ACC112 (cell line): ENCODE results near the gene NINJ1.

Source experiments
- H2AFZ ChIP-seq: fragments of 200-600 bp; sonication (generic); one replicate; pipeline ENCODE4 v1.6.0; 2017; ENCODE audit warnings: antibody characterized with exemption, low read length; ENCODE audit not compliant: unreplicated experiment
- H3K27ac ChIP-seq: fragments of 200-600 bp; sonication (generic); 2 replicates; pipeline ENCODE4 v1.5.1; 2014; ENCODE audit warnings: low read depth, mild to moderate bottlenecking, antibody characterized with exemption, low read length, moderate library complexity
- H3K27me3 ChIP-seq: fragments of 200-600 bp; sonication (generic); 2 replicates; pipeline ENCODE4 v1.6.1; 2014; ENCODE audit warnings: mild to moderate bottlenecking, antibody characterized with exemption, low read length, moderate library complexity, mixed read lengths; ENCODE audit not compliant: insufficient read depth
- H3K36me3 ChIP-seq: fragments of 200-600 bp; sonication (generic); 2 replicates; pipeline ENCODE4 v1.6.1; 2016; ENCODE audit warnings: mild to moderate bottlenecking, antibody characterized with exemption, low read length, moderate library complexity, mixed read lengths; ENCODE audit not compliant: insufficient read depth
- H3K4me1 ChIP-seq: fragments of 200-600 bp; sonication (generic); one replicate; pipeline ENCODE4 v1.6.1; 2016; ENCODE audit warnings: low read length, mixed read lengths; ENCODE audit not compliant: insufficient read depth, unreplicated experiment, control insufficient read depth
- H3K4me3 ChIP-seq: fragments of 200-600 bp; sonication (generic); 2 replicates; pipeline ENCODE4 v1.5.1; 2014; ENCODE audit warnings: mild to moderate bottlenecking, low read depth, low read length
- H3K79me2 ChIP-seq: fragments of 200-600 bp; sonication (generic); one replicate; pipeline ENCODE4 v1.6.0; 2016; ENCODE audit warnings: low read length; ENCODE audit not compliant: control insufficient read depth, unreplicated experiment, insufficient read depth

The NINJ1 gene

GRCh38 chr9:93134015-93134739 lies at the start of gene NINJ1:
Gene NINJ1, minus strand, starts transcription at chr9:93134251. Its CDS starts 34 bp downstream, at chr9:93134217.
- Histone ChIP-seq H3K27ac (peak within 1 kb of the TSS; percentile 87), H3K79me2 (peaks cover 10% of the 10 kb centered on the region), H3K27me3 (no peaks in the 10 kb centered on the region), H3K4me1 (peaks cover 23% of the 10 kb centered on the region), H3K36me3 (no peaks in the 10 kb centered on the region), H3K4me3 (peak within 1 kb of the TSS; percentile 98), H2AFZ (peak within 1 kb of the TSS; percentile 97)

DNA sequence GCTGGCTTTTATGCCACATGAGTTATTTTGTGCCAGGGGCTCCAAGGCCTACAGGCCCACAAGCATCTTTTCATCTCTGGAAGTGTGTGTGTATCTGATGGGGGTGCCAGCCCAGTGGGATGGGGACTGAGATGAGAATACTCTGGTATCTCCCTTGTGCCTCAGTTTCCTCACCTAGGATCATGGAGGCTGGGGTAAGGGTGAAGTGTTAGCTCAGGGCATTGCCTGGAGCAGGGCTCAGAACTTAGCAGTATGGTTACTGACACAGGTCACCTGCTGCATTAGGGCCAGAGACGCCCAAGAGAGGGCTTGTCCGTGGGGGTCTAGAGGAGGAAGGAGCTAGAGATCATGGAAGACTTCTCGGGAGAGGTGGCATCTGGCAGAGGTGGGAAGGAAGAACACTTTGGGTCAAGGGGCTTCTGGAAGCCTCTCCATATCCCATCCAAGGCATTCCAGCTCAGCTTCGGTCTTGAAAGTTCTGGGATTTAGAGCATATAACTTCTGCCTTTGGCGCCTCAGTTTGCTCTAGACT lies 49.1 kb upstream of the NINJ1 start:
- H3K4me3 ChIP-seq, result no peak overlapping the region
- H3K27me3 ChIP-seq, result peaks cover 46% of the 10 kb centered on the region
- no peaks in the 10 kb centered on the region for H3K4me1 ChIP-seq
- H3K27ac ChIP-seq, result no peak overlapping the region
- H3K79me2 ChIP-seq, result no peaks in the 10 kb centered on the region
- H3K36me3 ChIP-seq, result no peaks in the 10 kb centered on the region
- no peak overlapping the region for H2AFZ ChIP-seq

- Histone ChIP-seq H3K27me3 (peaks cover 46% of the 10 kb centered on the region), H2AFZ (no peak overlapping the region), H3K79me2 (no peaks in the 10 kb centered on the region), H3K36me3 (no peaks in the 10 kb centered on the region), H3K4me1 (no peaks in the 10 kb centered on the region), H3K27ac (no peak overlapping the region), H3K4me3 (no peak overlapping the region)
These were observed 48.5 kb upstream of the NINJ1 start for GRCh38 chr9:93182572-93182971.

GRCh38 chr9:93181672-93182435 lies 47.8 kb upstream of the NINJ1 start:
- Histone ChIP-seq H3K4me1 (no peaks in the 10 kb centered on the region), H3K36me3 (no peaks in the 10 kb centered on the region), H2AFZ (no peak overlapping the region), H3K4me3 (no peak overlapping the region), H3K79me2 (no peaks in the 10 kb centered on the region), H3K27me3 (peaks cover 39% of the 10 kb centered on the region), H3K27ac (no peak overlapping the region)

GRCh38 chr9:93180938-93181337 lies 46.9 kb upstream of the NINJ1 start:
- Histone ChIP-seq H3K27ac (no peak overlapping the region), H3K4me1 (no peaks in the 10 kb centered on the region), H3K79me2 (no peaks in the 10 kb centered on the region), H2AFZ (no peak overlapping the region), H3K36me3 (no peaks in the 10 kb centered on the region), H3K4me3 (no peak overlapping the region), H3K27me3 (peaks cover 38% of the 10 kb centered on the region)

DNA sequence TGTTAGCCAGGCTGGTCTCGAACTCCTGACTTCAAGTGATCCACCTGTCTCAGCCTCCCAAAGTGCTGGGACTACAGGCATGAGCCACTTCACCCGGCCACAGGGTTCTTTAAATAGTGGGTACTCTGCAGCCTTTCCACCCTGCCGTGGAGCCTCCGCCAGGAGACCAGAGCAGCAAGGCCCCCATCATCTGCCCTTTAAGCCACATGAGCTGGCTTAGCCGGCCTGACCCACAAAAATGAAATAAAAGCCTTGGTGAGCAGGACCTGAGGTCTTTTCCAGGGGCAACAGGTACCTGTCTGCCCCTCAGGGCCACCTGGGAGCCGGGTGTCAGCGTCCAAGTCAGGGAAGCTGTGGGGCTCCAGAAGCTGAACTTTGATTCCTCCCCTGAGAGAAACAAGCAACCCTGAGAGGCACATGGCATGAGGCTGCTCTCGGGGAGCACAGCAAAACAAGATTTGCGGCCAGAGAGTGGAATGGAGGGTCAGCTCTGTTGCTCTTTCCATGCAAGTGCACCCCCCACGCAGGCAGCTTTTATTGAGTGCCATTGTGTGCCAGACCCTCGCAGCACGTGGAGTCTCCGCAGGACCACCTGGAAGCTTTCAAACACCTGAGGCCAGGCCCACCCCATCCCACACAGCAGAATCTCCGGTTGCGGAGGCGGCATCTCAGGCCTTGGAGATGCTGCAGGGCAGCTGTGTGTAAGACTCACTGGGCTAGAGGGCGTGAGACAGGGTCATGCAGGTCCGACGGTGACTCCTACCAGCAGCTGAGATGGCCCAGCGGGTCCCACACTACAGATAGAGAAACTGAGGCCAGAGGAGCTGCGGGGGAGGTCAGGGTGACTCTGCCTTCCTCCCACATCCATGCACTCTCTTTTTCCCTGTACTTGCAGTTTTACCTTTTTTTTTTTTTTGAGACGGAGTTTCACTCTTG lies 45.1 kb upstream of the NINJ1 start:
- Histone ChIP-seq H3K36me3 (no peaks in the 10 kb centered on the region), H3K4me3 (no peak overlapping the region), H3K79me2 (no peaks in the 10 kb centered on the region), H3K27me3 (peaks cover 31% of the 10 kb centered on the region), H3K27ac (no peak overlapping the region), H3K4me1 (no peaks in the 10 kb centered on the region), H2AFZ (no peak overlapping the region)

DNA sequence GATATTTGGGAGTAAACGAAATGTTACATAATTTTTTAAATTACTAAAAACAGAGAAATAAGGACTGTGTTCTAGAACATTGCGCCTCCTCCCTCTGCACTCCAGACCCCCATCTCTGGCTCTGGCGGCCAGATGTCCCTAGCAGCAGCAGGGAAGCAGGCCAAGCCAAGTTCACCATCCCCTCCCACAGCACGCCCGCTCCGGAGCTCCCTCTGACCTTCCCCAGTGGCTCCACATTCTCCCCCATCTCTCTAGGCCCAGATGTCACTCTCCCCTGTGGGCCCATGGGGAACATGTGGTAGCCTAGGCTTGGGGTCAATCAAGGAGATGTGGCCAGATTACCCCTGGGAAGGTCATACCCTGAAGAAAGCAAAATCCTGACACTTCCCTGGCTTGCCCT lies 43.6 kb upstream of the NINJ1 start:
- Histone ChIP-seq H2AFZ (no peak overlapping the region), H3K27me3 (peaks cover 32% of the 10 kb centered on the region), H3K4me1 (no peaks in the 10 kb centered on the region), H3K79me2 (no peaks in the 10 kb centered on the region), H3K27ac (no peak overlapping the region), H3K36me3 (no peaks in the 10 kb centered on the region), H3K4me3 (no peak overlapping the region)

GRCh38 chr9:93174976-93175375 lies 40.9 kb upstream of the NINJ1 start:
- Histone ChIP-seq H2AFZ (no peak overlapping the region), H3K27ac (no peak overlapping the region), H3K79me2 (no peaks in the 10 kb centered on the region), H3K4me3 (no peak overlapping the region), H3K36me3 (no peaks in the 10 kb centered on the region), H3K27me3 (peaks cover 21% of the 10 kb centered on the region), H3K4me1 (no peaks in the 10 kb centered on the region)

GRCh38 chr9:93173365-93174051 lies 39.5 kb upstream of the NINJ1 start:
- Histone ChIP-seq H3K27me3 (peaks cover 21% of the 10 kb centered on the region), H3K79me2 (no peaks in the 10 kb centered on the region), H3K4me1 (no peaks in the 10 kb centered on the region), H3K36me3 (no peaks in the 10 kb centered on the region), H2AFZ (no peak overlapping the region), H3K4me3 (no peak overlapping the region), H3K27ac (no peak overlapping the region)
